Activated T-helper 2 cell treated with anti-CD3 and anti-CD28 coated beads, Interferon-gamma antibody, Interleukin-2, Interleukin-4, amounts not matched to agents 10 μg/mL and 5 μg/mL and 100 μg/mL, durations not matched to agents 14 hours and 24 hours and 36 hours (primary cell): Measurements from ENCODE around the gene GPR31. TPM values are rescaled to one million over a fixed set of nuclear protein-coding genes. Genes with fewer than 3 reads are reported as not detected.

ENCODE experiments used
- DNase-seq: peaks from one replicate; pipeline ENCODE4 v3.0.0; 2021; ENCODE audit warnings: low spot score
- H3K27ac Mint-ChIP-seq: one replicate; pipeline ENCODE4 v1.8.0; 2021; ENCODE audit warnings: mixed read lengths
- H3K27me3 Mint-ChIP-seq: one replicate; pipeline ENCODE4 v1.8.0; 2021; ENCODE audit warnings: low read depth, mixed read lengths
- H3K36me3 Mint-ChIP-seq: one replicate; pipeline ENCODE4 v1.8.0; 2021; ENCODE audit warnings: low read depth, mixed read lengths
- H3K4me1 Mint-ChIP-seq: one replicate; pipeline ENCODE4 v1.8.0; 2021; ENCODE audit warnings: low read depth, mixed read lengths
- H3K4me3 Mint-ChIP-seq: one replicate; pipeline ENCODE4 v1.8.0; 2021; ENCODE audit warnings: low read depth, mild to moderate bottlenecking, moderate library complexity, mixed read lengths
- H3K9me3 Mint-ChIP-seq: one replicate; pipeline ENCODE4 v1.8.0; 2021; ENCODE audit warnings: mixed read lengths
- intact Hi-C: fragments of 100-400 bp; cut with micrococcal nuclease; formaldehyde crosslinking; loops from one replicate; pipeline ENCODE4 v1.15.1; 2023
- total RNA-seq: library from RNA; stranded (reverse); gene quantifications from 2 replicates; pipeline ENCODE4 v1.2.3, GENCODE V29; 2022

Gene GPR31
- total RNA-seq, 1 donor from 2014 or later = not detected

- DNase-seq = no peak
- Mint-ChIP-seq H3K9me3 (no peaks in the 10 kb centered on the region), H3K27me3 (peaks cover 3% of the 10 kb centered on the region), H3K27ac (no peak overlapping the region), H3K4me1 (no peaks in the 10 kb centered on the region), H3K36me3 (no peaks in the 10 kb centered on the region), H3K4me3 (no peak overlapping the region)
- intact Hi-C loops = no loop called here
Observed at GRCh38 chr6:167118006-167118405, 39.8 kb downstream of the GPR31 start.

- H3K9me3 Mint-ChIP-seq = no peaks in the 10 kb centered on the region
- H3K27me3 Mint-ChIP-seq = peaks cover 9% of the 10 kb centered on the region
- no peak overlapping the region for H3K4me3 Mint-ChIP-seq
- no peaks in the 10 kb centered on the region for H3K36me3 Mint-ChIP-seq
- no peak overlapping the region for H3K27ac Mint-ChIP-seq
- DNase-seq = no peak
- H3K4me1 Mint-ChIP-seq = no peaks in the 10 kb centered on the region
- intact Hi-C loops = no loop called here
Observed at GRCh38 chr6:167116838-167117228, 40.9 kb downstream of the GPR31 start.

- DNase-seq = no peak
Observed at GRCh38 chr6:167116109-167116837, 41.5 kb downstream of the GPR31 start.

GRCh38 chr6:167115054-167115453, 42.7 kb downstream of the GPR31 start:
- no peaks in the 10 kb centered on the region for H3K36me3 Mint-ChIP-seq
- H3K4me1 Mint-ChIP-seq = no peaks in the 10 kb centered on the region
- peaks cover 18% of the 10 kb centered on the region for H3K27me3 Mint-ChIP-seq

More at GRCh38 chr6:167116109-167116837, 41.5 kb downstream of the GPR31 start:
- peaks cover 12% of the 10 kb centered on the region for H3K27me3 Mint-ChIP-seq
- no peak overlapping the region for H3K27ac Mint-ChIP-seq
- H3K4me3 Mint-ChIP-seq = no peak overlapping the region
- H3K9me3 Mint-ChIP-seq = no peaks in the 10 kb centered on the region
- no peaks in the 10 kb centered on the region for H3K36me3 Mint-ChIP-seq
- H3K4me1 Mint-ChIP-seq = no peaks in the 10 kb centered on the region
- intact Hi-C loops = no loop called here

GRCh38 chr6:167113935-167114910, 43.6 kb downstream of the GPR31 start:
- Mint-ChIP-seq H3K4me3 (no peak overlapping the region), H3K27ac (no peak overlapping the region), H3K27me3 (peaks cover 22% of the 10 kb centered on the region), H3K36me3 (no peaks in the 10 kb centered on the region), H3K9me3 (no peaks in the 10 kb centered on the region), H3K4me1 (no peaks in the 10 kb centered on the region)
- intact Hi-C loops = no loop called here
- no peak for DNase-seq

More at GRCh38 chr6:167115054-167115453, 42.7 kb downstream of the GPR31 start:
- no peaks in the 10 kb centered on the region for H3K9me3 Mint-ChIP-seq
- intact Hi-C loops = no loop called here
- H3K27ac Mint-ChIP-seq = no peak overlapping the region
- no peak for DNase-seq
- no peak overlapping the region for H3K4me3 Mint-ChIP-seq

- H3K4me3 Mint-ChIP-seq = no peak overlapping the region
- no peaks in the 10 kb centered on the region for H3K36me3 Mint-ChIP-seq
- no peaks in the 10 kb centered on the region for H3K4me1 Mint-ChIP-seq
- no peak for DNase-seq
- intact Hi-C loops = no loop called here
- no peaks in the 10 kb centered on the region for H3K9me3 Mint-ChIP-seq
- no peak overlapping the region for H3K27ac Mint-ChIP-seq
- peaks cover 25% of the 10 kb centered on the region for H3K27me3 Mint-ChIP-seq
Observed at GRCh38 chr6:167113047-167113754, 44.6 kb downstream of the GPR31 start.

- no peak overlapping the region for H3K4me3 Mint-ChIP-seq
- peaks cover 27% of the 10 kb centered on the region for H3K27me3 Mint-ChIP-seq
- DNase-seq = no peak
- intact Hi-C loops = no loop called here
- H3K4me1 Mint-ChIP-seq = no peaks in the 10 kb centered on the region
- no peaks in the 10 kb centered on the region for H3K36me3 Mint-ChIP-seq
- no peak overlapping the region for H3K27ac Mint-ChIP-seq
- no peaks in the 10 kb centered on the region for H3K9me3 Mint-ChIP-seq
Observed at GRCh38 chr6:167112421-167112820, 45.4 kb downstream of the GPR31 start.

GRCh38 chr6:167111597-167111996, 46.2 kb downstream of the GPR31 start:
- DNase-seq = no peak
- no peaks in the 10 kb centered on the region for H3K36me3 Mint-ChIP-seq
- H3K4me3 Mint-ChIP-seq = no peak overlapping the region
- intact Hi-C loops = no loop called here
- peaks cover 27% of the 10 kb centered on the region for H3K27me3 Mint-ChIP-seq
- no peak overlapping the region for H3K27ac Mint-ChIP-seq
- no peaks in the 10 kb centered on the region for H3K4me1 Mint-ChIP-seq
- no peaks in the 10 kb centered on the region for H3K9me3 Mint-ChIP-seq

GRCh38 chr6:167109651-167110050, 48.1 kb downstream of the GPR31 start:
- Mint-ChIP-seq H3K27ac (no peak overlapping the region), H3K4me1 (no peaks in the 10 kb centered on the region), H3K36me3 (no peaks in the 10 kb centered on the region), H3K4me3 (no peak overlapping the region), H3K9me3 (no peaks in the 10 kb centered on the region), H3K27me3 (peaks cover 29% of the 10 kb centered on the region)
- no peak for DNase-seq
- intact Hi-C loops = no loop called here

- Mint-ChIP-seq H3K36me3 (no peaks in the 10 kb centered on the region), H3K27me3 (peaks cover 27% of the 10 kb centered on the region), H3K27ac (no peak overlapping the region), H3K4me3 (no peak overlapping the region), H3K9me3 (no peaks in the 10 kb centered on the region), H3K4me1 (peaks cover 2% of the 10 kb centered on the region)
- intact Hi-C loops = no loop called here
- DNase-seq = no peak
Observed at GRCh38 chr6:167108278-167108677, 49.5 kb downstream of the GPR31 start.

GRCh38 chr6:167107787-167108186, 50.0 kb downstream of the GPR31 start:
- no peak for DNase-seq
- intact Hi-C loops = no loop called here
- Mint-ChIP-seq H3K9me3 (no peaks in the 10 kb centered on the region), H3K4me3 (no peak overlapping the region), H3K27me3 (peaks cover 27% of the 10 kb centered on the region), H3K27ac (no peak overlapping the region), H3K4me1 (peaks cover 4% of the 10 kb centered on the region), H3K36me3 (no peaks in the 10 kb centered on the region)

- no peak overlapping the region for H3K4me3 Mint-ChIP-seq
- intact Hi-C loops = no loop called here
- no peak overlapping the region for H3K27ac Mint-ChIP-seq
- no peaks in the 10 kb centered on the region for H3K9me3 Mint-ChIP-seq
- no peaks in the 10 kb centered on the region for H3K36me3 Mint-ChIP-seq
- DNase-seq = no peak
- peaks cover 19% of the 10 kb centered on the region for H3K27me3 Mint-ChIP-seq
- H3K4me1 Mint-ChIP-seq = peaks cover 4% of the 10 kb centered on the region
Observed at GRCh38 chr6:167106406-167106805, 51.4 kb downstream of the GPR31 start.
